HL-60 (cell line): ENCODE measurements around the gene PSMD5.

Experiments used
- GABPA ChIP-seq: IDR thresholded peaks from 2 replicates; pipeline ENCODE4 v1.6.1; 2012; ENCODE audit warnings: low read depth
- POLR2AphosphoS5 ChIP-seq: IDR thresholded peaks from 2 replicates; pipeline ENCODE4 v1.6.1; 2012; ENCODE audit warnings: low read depth
- REST ChIP-seq: IDR thresholded peaks from 2 replicates; pipeline ENCODE4 v1.6.1; 2012; ENCODE audit warnings: low read depth; ENCODE audit not compliant: insufficient replicate concordance
- SPI1 ChIP-seq: IDR thresholded peaks from 2 replicates; pipeline ENCODE4 v1.6.1; 2012; ENCODE audit warnings: low read depth, mild to moderate bottlenecking, borderline replicate concordance
- TF ChIP-seq, protein P1 (sequence below): IDR thresholded peaks from one replicate; pipeline ENCODE4 v1.5.1; 2011; ENCODE audit warnings: low read length, control low read depth, inconsistent platforms; ENCODE audit not compliant: insufficient read depth

DNA sequence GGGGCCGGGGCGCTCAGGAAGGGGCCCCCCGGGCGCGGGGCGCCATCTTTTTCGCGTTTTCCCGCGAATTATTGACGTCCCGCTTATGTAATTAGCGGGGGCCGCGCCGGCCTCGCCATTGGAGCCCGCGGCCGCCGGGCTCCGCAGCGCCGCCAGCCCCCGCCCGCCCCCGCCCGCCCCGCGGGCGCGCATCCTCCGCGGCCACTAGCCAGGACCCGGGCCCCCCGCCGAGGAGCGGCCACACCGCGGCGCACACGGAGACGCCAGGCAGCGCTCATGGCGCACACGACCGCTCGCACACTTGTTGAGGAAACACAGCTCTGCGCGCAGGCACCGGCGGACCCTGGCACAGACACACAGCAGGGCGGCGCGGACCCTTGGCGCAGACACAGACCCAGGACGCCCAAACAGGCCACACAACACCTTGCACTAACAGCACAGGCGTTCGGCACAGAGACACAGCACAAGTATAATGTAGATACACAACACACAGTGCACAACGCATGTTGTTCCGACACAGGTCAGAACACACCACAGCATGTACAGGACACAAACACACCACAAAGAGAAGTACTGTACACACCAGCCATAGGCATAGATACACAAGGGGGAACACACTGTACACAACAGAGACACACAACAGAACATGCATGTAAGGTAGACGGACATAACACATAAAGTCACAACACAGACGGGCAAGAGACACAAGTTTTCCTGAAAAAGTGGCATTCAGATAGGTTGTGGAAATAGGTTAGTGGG lies 34.7 kb upstream of the PSMD5 start:
- TF ChIP-seq SPI1, result no peak
- TF ChIP-seq, protein P1, sequence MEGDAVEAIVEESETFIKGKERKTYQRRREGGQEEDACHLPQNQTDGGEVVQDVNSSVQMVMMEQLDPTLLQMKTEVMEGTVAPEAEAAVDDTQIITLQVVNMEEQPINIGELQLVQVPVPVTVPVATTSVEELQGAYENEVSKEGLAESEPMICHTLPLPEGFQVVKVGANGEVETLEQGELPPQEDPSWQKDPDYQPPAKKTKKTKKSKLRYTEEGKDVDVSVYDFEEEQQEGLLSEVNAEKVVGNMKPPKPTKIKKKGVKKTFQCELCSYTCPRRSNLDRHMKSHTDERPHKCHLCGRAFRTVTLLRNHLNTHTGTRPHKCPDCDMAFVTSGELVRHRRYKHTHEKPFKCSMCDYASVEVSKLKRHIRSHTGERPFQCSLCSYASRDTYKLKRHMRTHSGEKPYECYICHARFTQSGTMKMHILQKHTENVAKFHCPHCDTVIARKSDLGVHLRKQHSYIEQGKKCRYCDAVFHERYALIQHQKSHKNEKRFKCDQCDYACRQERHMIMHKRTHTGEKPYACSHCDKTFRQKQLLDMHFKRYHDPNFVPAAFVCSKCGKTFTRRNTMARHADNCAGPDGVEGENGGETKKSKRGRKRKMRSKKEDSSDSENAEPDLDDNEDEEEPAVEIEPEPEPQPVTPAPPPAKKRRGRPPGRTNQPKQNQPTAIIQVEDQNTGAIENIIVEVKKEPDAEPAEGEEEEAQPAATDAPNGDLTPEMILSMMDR, result no peak
- no peak for TF ChIP-seq REST
- peak; percentile 94 for TF ChIP-seq POLR2AphosphoS5
- TF ChIP-seq GABPA, result no peak
